HepG2 (cell line): ENCODE measurements around the gene PATZ1. TPM values are rescaled to one million over a fixed set of nuclear protein-coding genes. Genes with fewer than 3 reads are reported as not detected.

ENCODE experiments used
- BHLHE40 ChIP-seq: IDR thresholded peaks from 2 replicates; pipeline ENCODE4 v1.6.1; 2011; ENCODE audit warnings: low read length, improper control_type of control experiment
- E2F5 ChIP-seq: sonication (generic); formaldehyde crosslinking; conservative IDR thresholded peaks from 2 replicates; pipeline ENCODE4 v1.4.0; 2020; ENCODE audit warnings: missing genetic modification reagents
- HNRNPK ChIP-seq: fragments of 200-400 bp; formaldehyde crosslinking; IDR thresholded peaks from 2 replicates; pipeline ENCODE4 v1.6.1; 2018; ENCODE audit warnings: low read length, low read depth, moderate library complexity, mild to moderate bottlenecking; ENCODE audit not compliant: poor library complexity, severe bottlenecking
- IKZF1 ChIP-seq: fragments of 450-650 bp; IDR thresholded peaks from 2 replicates; pipeline ENCODE4 v1.7.1; 2016
- JARID2 ChIP-seq: sonication (generic); formaldehyde crosslinking; IDR thresholded peaks from 2 replicates; pipeline ENCODE4 v1.8.1; 2023; ENCODE audit warnings: missing genetic modification reagents, inconsistent platforms; ENCODE audit not compliant: insufficient replicate concordance
- KIAA2018 ChIP-seq: sonication (generic); formaldehyde crosslinking; IDR thresholded peaks from 2 replicates; pipeline ENCODE4 v1.5.0; 2020; ENCODE audit warnings: mild to moderate bottlenecking, missing genetic modification reagents, borderline replicate concordance
- KLF16 ChIP-seq, 2 experiments: sonication (generic) in 1 of 2; formaldehyde crosslinking in 1 of 2; IDR thresholded peaks; 2 replicates each; pipeline versions ENCODE4 v1.6.1 to v1.8.0; 2016 to 2023; ENCODE audit warnings: missing genetic modification reagents in 2 of 2, missing compliant biosample characterization in 1 of 2
- MED13 ChIP-seq: sonication (generic); formaldehyde crosslinking; IDR thresholded peaks from 2 replicates; pipeline ENCODE4 v1.5.0; 2020; ENCODE audit warnings: missing genetic modification reagents
- RNF2 ChIP-seq: fragments of 450-650 bp; conservative IDR thresholded peaks from 2 replicates; pipeline ENCODE4 v1.6.1; 2016; ENCODE audit warnings: low read depth
- SKI ChIP-seq: fragments of 450-650 bp; IDR thresholded peaks from one replicate; pipeline ENCODE4 v1.6.1; 2018; ENCODE audit warnings: mild to moderate bottlenecking; ENCODE audit not compliant: partially characterized antibody
- SMAD9 ChIP-seq: sonication (generic); formaldehyde crosslinking; IDR thresholded peaks from 2 replicates; pipeline ENCODE4 v1.5.1; 2020; ENCODE audit warnings: mild to moderate bottlenecking, missing genetic modification reagents
- TBL1XR1 ChIP-seq: fragments of 150-350 bp; IDR thresholded peaks from 2 replicates; pipeline ENCODE4 v1.6.1; 2014; ENCODE audit warnings: borderline replicate concordance, low read length; ENCODE audit not compliant: partially characterized antibody
- YEATS2 ChIP-seq: sonication (generic); formaldehyde crosslinking; IDR thresholded peaks from 2 replicates; pipeline ENCODE4 v1.4.0; 2020; ENCODE audit warnings: missing genetic modification reagents, borderline replicate concordance
- ZGPAT ChIP-seq: IDR thresholded peaks from 2 replicates; pipeline ENCODE4 v1.6.1; 2016; ENCODE audit warnings: mild to moderate bottlenecking
- ZNF124 ChIP-seq: sonication (generic); formaldehyde crosslinking; IDR thresholded peaks from 2 replicates; pipeline ENCODE4 v1.4.0; 2020; ENCODE audit warnings: missing genetic modification reagents
- ZNF225 ChIP-seq: sonication (generic); formaldehyde crosslinking; IDR thresholded peaks from 2 replicates; pipeline ENCODE4 v1.4.0; 2020; ENCODE audit warnings: mild to moderate bottlenecking, missing genetic modification reagents
- ZNF251 ChIP-seq: sonication (generic); formaldehyde crosslinking; IDR thresholded peaks from 2 replicates; pipeline ENCODE4 v1.9.0; 2021; ENCODE audit warnings: mild to moderate bottlenecking, missing genetic modification reagents
- ZNF446 ChIP-seq: sonication (generic); formaldehyde crosslinking; IDR thresholded peaks from 2 replicates; pipeline ENCODE4 v1.5.0; 2020; ENCODE audit warnings: mild to moderate bottlenecking, missing genetic modification reagents
- ZNF468 ChIP-seq: sonication (generic); formaldehyde crosslinking; IDR thresholded peaks from 2 replicates; pipeline ENCODE4 v1.8.0; 2022; ENCODE audit warnings: mild to moderate bottlenecking, moderate library complexity, missing genetic modification reagents
- ZNF766 ChIP-seq: sonication (generic); formaldehyde crosslinking; IDR thresholded peaks from 2 replicates; pipeline ENCODE4 v1.5.0; 2020; ENCODE audit warnings: missing genetic modification reagents, borderline replicate concordance
- polyA plus RNA-seq, 8 experiments: library from polyadenylated mRNA; depleted of rRNA in 3 of 8; stranded (reverse) in 7 of 8; unstranded in 1 of 8; fragments of >200 nt; fragmentation: Illumina TruSeq in 4 of 8; extraction: Trizol in 4 of 8; gene quantifications; 2 replicates each; pipeline versions ENCODE4 v1.2.1 to v1.2.3, GENCODE V29; 2011 to 2016; ENCODE audit warnings: low read depth in 4 of 8, missing spikeins in 1 of 8, mixed read lengths in 1 of 8; ENCODE audit not compliant: insufficient read depth in 1 of 8
- total RNA-seq, 5 experiments: library from RNA; depleted of rRNA; stranded (reverse); fragments of >200 nt; fragmentation: Illumina TruSeq; extraction: Trizol; gene quantifications; 2 replicates each; pipeline ENCODE4 v1.2.3, GENCODE V29; 2016; ENCODE audit warnings: low read depth in 1 of 5

PATZ1 gene
- total and polyA plus RNA-seq, 2 of the 13 experiments (the other 11 are each of a cell fraction or from before 2014, with no cell fraction given): 24.9 to 30.5 TPM

GRCh38 chr22:31347251-31348008 is 1.3 kb upstream of the PATZ1 start (continued):
- no peak for TF ChIP-seq HNRNPK
- TF ChIP-seq JARID2: no peak
- TF ChIP-seq ZNF766 (CRISPR knock-in tag): peak; percentile 42; the same call in 1 of the 2 replicates
- peak; percentile 27 for TF ChIP-seq ZNF446 (CRISPR knock-in tag)
- TF ChIP-seq E2F5 (CRISPR knock-in tag): no peak
- 0 out of 2 replicates have a peak, but pooled peaks have one; percentile 18 for TF ChIP-seq YEATS2
- TF ChIP-seq ZGPAT: peak; percentile 73
- no peak for TF ChIP-seq ZNF468 (CRISPR knock-in tag)
- TF ChIP-seq SMAD9 (CRISPR knock-in tag): peak; percentile 32; the same call in 1 of the 2 replicates
- TF ChIP-seq BHLHE40: no peak
- no peak for TF ChIP-seq KIAA2018 (CRISPR knock-in tag)
- no peak for TF ChIP-seq SKI
- TF ChIP-seq RNF2: no peak
- no peak for TF ChIP-seq ZNF225 (CRISPR knock-in tag)
- TF ChIP-seq ZNF124 (CRISPR knock-in tag): no peak
- no peak for TF ChIP-seq MED13 (CRISPR knock-in tag)
- TF ChIP-seq KLF16 (CRISPR knock-in tag; IDR thresholded peaks at IDR 0.05): no peak
- no peak for TF ChIP-seq IKZF1
- peak; percentile 68; the same call in 1 of the 2 replicates for TF ChIP-seq ZNF251 (CRISPR knock-in tag)
- no peak for TF ChIP-seq TBL1XR1
